Measurements from ENCODE around the gene PIGO. TPM values are rescaled to one million over a fixed set of nuclear protein-coding genes. Genes with fewer than 3 reads are reported as not detected.
A peak's percentile ranks its signal among the peaks of the same experiment; 100 is the strongest.

Gene PIGO
- total RNA-seq, 5 donors from 2014 or later (not counting 1 experiment from before 2014, with no cell fraction given), result 23.0 to 32.1 (median 29.9) TPM

DNA sequence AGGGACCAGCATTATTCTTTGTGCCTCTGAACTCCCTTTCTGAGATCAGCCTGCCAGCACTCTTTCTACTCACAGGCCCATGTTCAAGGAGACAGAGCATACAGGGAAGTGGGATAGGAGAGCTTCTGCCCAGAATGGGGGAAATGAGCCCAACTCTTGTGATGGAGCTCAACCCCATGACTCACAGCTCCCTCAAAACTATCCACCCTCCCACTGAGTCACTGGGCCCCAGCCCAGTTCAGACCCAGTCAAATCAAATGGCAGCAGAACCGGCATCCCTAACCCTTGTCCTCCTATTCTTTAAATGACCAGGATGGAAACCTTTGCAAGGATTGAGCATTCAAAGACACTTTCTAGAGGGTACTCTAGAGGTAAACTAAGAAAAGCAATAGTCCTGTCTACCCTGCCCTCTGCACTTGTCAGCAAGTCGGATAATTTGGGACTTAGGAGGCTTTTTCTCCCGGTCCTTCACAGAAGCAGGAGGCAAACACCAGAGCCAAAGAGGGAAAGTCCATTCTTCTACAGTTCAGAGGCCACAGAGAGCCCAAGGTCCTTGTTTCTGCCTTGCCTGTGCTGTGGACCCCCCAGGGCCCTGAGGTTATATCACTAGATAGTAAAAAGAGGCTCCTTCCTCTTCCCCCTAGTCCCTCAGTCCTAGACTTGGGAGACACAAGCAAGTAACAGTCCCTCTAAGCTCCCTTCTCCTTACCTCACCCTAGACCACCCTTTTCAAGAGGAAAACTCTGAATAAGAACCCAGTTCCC lies 16.0 kb upstream of the PIGO start:
- WGBS (ENCODE audit: insufficient coverage), result no CpG with 5 or more reads among the region's 3 CpGs
- POLR2A ChIA-PET, result interaction anchor here in 1 of 2 donors (1.0 kb wide), 1 partner anchor 9 kb away, joined by 5 read pairs; the partner anchor contains the start of gene STOML2
- CTCF ChIA-PET, result interaction anchor here in 1 of 2 donors (0.8 kb wide), 1 partner anchor 9 kb away, joined by 4 read pairs; the partner anchor contains the start of gene STOML2
- peak overlapping the region; percentile 71 to 79 (median 73) for H3K4me3 Mint-ChIP-seq
- peaks cover 31 to 64% of the 10 kb centered on the region in 2 experiments for H3K4me1 ChIP-seq (ENCODE audit: control insufficient read depth in 1 of 2, extremely low read depth in 1 of 2, insufficient read depth in 2 of 2, low read length in 2 of 2)
- H3K27ac ChIP-seq (ENCODE audit: low read length), result peak overlapping the region; percentile 78
- DNase-seq (no peak), ATAC-seq (replicated peaks in 1 of 4) (no peak)
- no peak overlapping the region for H3K4me3 ChIP-seq (ENCODE audit: control insufficient read depth in 1 of 2, extremely low read depth in 1 of 2, low read length in 1 of 2)
- H3K36me3 Mint-ChIP-seq, result no peaks in the 10 kb centered on the region
- H3K36me3 ChIP-seq (ENCODE audit: control insufficient read depth in 2 of 2, extremely low read depth in 1 of 2, insufficient read depth in 1 of 2, low read length in 1 of 2), result peaks cover 0 to 8% of the 10 kb centered on the region in 2 donors
- H3K9me3 ChIP-seq, result no peaks in the 10 kb centered on the region
- peak overlapping the region; percentile 86 to 94 for H3K27ac Mint-ChIP-seq
- H3K27me3 ChIP-seq (replicated peaks in 1 of 2; ENCODE audit: control insufficient read depth in 2 of 2, extremely low read depth in 1 of 2, insufficient read depth in 2 of 2, low read length in 1 of 2), result no peaks in the 10 kb centered on the region
- H3K4me1 Mint-ChIP-seq, result peaks cover 56 to 62% (median 61%) of the 10 kb centered on the region in 3 donors
- H3K9me3 Mint-ChIP-seq, result no peaks in the 10 kb centered on the region
- H3K27me3 Mint-ChIP-seq, result no peaks in the 10 kb centered on the region

DNA sequence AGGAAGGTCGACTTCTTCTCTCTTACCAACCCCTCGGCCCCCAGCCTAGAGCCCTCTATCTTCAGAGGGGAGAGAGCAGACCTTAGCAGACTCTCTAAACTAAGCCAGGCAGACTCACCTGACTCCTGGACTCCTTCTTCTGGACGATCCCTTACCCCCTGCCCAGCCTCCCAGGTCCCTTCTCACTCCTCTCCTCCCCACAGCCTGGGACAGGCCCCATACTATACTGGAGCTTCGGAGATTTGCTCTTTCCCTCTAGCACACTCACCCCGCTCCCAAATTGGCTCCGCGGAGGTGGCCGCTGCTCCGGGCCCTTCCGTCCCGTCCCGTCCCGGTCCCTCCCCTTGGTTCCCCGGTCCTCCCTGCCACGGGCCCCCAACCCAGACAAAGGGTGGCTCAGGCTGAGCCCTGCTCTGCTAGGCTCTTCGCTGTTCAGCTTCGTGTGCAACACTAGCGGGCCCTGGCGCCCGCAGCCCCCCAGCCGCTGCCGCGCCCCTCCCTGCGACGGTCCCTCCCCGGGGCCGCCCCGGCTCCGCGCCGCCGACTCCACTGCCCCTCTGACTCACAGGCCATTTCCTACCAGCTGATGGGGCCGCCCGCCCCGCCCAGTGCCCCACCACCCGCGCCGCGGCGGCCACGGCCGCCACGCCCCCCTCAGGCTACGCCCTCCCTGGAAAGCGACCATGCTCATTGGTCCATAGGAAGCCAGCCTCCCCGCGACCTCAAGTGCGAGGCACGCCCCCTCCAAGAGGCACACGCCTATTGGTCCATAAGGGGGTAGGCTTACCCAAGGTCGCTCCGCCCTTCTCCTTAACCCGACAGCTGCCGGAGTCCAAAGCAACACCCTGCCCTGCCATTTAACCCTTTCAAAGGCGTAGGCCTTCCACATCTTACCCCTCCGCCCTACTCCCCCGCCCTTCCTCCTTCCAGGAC lies 14.9 kb upstream of the PIGO start:
- H3K9me3 ChIP-seq, result no peaks in the 10 kb centered on the region

DNA sequence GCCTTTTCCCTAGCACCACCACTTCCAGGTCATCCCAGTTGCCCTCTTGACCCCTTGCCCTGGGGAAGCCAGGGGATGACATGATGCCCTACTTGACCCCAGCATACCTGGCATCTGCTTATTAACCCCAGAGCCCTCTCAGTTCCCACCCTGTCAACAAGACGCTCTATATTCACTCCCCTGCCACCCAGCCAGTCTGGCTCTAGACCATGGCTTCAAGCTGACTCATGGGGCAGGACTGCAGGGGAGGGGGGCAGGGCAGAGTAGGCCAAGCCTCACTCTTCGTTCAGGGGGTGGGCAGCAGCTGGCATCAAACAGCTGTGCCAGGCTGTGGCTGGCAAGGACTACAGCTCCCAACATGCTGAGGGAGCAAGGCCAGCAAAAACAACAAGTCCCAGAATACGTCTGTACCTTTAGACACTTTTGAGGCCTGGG lies 14.0 kb upstream of the PIGO start:
- peaks cover 5% of the 10 kb centered on the region for H3K36me3 Mint-ChIP-seq
- H3K27ac Mint-ChIP-seq, result peak overlapping the region in 1 of 2 donors; percentile 86
- peak overlapping the region; percentile 71 to 79 (median 73) for H3K4me3 Mint-ChIP-seq
- Histone ChIP-seq H3K4me3 (ENCODE audit: control insufficient read depth in 1 of 2, extremely low read depth in 1 of 2, low read length in 1 of 2) (peak overlapping the region in 1 of 2 donors; percentile 71), H3K27me3 (replicated peaks in 1 of 2; ENCODE audit: control insufficient read depth in 2 of 2, extremely low read depth in 1 of 2, insufficient read depth in 2 of 2, low read length in 1 of 2) (no peaks in the 10 kb centered on the region), H3K36me3 (ENCODE audit: control insufficient read depth in 2 of 2, extremely low read depth in 1 of 2, insufficient read depth in 1 of 2, low read length in 1 of 2) (peaks cover 5 to 25% of the 10 kb centered on the region in 2 donors), H3K4me1 (ENCODE audit: control insufficient read depth in 1 of 2, extremely low read depth in 1 of 2, insufficient read depth in 2 of 2, low read length in 2 of 2) (peaks cover 26 to 49% of the 10 kb centered on the region in 2 experiments), H3K9me3 (no peaks in the 10 kb centered on the region), H3K27ac (ENCODE audit: low read length) (peak overlapping the region; percentile 60)
- CTCF ChIA-PET, result interaction anchor here in 1 of 2 donors (0.5 kb wide), 1 partner anchor 148 kb away, joined by 3 read pairs; no protein-coding TSS in a partner anchor
- no peaks in the 10 kb centered on the region for H3K27me3 Mint-ChIP-seq
- 100% methylated on average over 1 of the region's 3 CpGs for whole genome bisulfite sequencing (ENCODE audit: insufficient coverage)
- H3K9me3 Mint-ChIP-seq, result no peaks in the 10 kb centered on the region
- peaks cover 38 to 51% (median 48%) of the 10 kb centered on the region in 3 donors for H3K4me1 Mint-ChIP-seq
- DNase-seq (no peak), ATAC-seq (replicated peaks in 1 of 4) (no peak)
- POLR2A ChIA-PET, result no interaction called here

More for the DNA sequence above, 14.9 kb upstream of the PIGO start:
- WGBS (ENCODE audit: insufficient coverage), result 3% methylated on average over 56 of the region's 57 CpGs
- Mint-ChIP-seq H3K27me3 (no peaks in the 10 kb centered on the region), H3K36me3 (no peaks in the 10 kb centered on the region), H3K9me3 (no peaks in the 10 kb centered on the region), H3K27ac (peak overlapping the region; percentile 86 to 94), H3K4me1 (peaks cover 47 to 57% (median 54%) of the 10 kb centered on the region in 3 donors), H3K4me3 (peak overlapping the region; percentile 71 to 79 (median 73))
- no peaks in the 10 kb centered on the region for H3K27me3 ChIP-seq (replicated peaks in 1 of 2; ENCODE audit: control insufficient read depth in 2 of 2, extremely low read depth in 1 of 2, insufficient read depth in 2 of 2, low read length in 1 of 2)
- peaks cover 5 to 18% of the 10 kb centered on the region in 2 donors for H3K36me3 ChIP-seq (ENCODE audit: control insufficient read depth in 2 of 2, extremely low read depth in 1 of 2, insufficient read depth in 1 of 2, low read length in 1 of 2)
- ATAC-seq (replicated peaks in 1 of 4) (peak; percentile 77 to 81 (median 80)), DNase-seq (peak; percentile 87 to 97 (median 95))
- peak overlapping the region; percentile 78 for H3K27ac ChIP-seq (ENCODE audit: low read length)
- ChIA-PET CTCF (interaction anchor here in 1 of 2 donors (0.8 kb wide), 1 partner anchor 8 kb away, joined by 4 read pairs; the partner anchor contains the start of gene STOML2), POLR2A (interaction anchor here in 1 of 2 donors (0.5 kb wide), 1 partner anchor 836 kb away, joined by 4 read pairs; no protein-coding TSS in a partner anchor)
- peak overlapping the region; percentile 61 to 71 for H3K4me3 ChIP-seq (ENCODE audit: control insufficient read depth in 1 of 2, extremely low read depth in 1 of 2, low read length in 1 of 2)
- peaks cover 27 to 56% of the 10 kb centered on the region in 2 experiments for H3K4me1 ChIP-seq (ENCODE audit: control insufficient read depth in 1 of 2, extremely low read depth in 1 of 2, insufficient read depth in 2 of 2, low read length in 2 of 2)

DNA sequence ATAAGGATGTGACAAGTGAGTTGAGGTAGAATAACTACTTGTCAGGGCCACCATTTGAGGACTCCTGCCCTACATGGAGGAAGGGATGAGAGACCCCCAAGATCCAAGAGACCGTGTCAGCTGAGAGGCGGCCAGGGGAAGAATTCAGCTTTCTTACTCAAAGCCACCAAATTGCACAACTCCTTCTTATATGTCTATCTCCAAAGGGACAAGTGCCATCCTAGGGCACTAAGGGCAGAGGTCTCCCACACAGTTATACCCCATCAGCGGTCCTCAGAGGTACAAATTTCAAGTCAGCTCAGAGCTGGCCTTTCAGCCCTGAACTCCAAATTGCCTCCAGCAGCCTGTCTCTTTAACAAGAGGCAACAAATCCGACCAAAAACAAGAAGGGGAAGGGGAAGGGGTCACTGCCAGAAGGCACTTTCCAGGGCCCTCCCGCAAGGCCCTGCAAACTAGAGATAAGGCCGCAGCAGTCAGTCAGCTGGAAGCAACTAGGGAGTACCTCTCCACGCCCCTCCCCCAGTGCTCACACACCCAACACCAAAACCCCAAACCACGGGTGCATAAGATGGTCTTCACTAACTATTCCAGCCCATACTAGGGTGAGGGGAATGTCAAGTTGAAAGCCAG lies 12.7 kb upstream of the PIGO start:
- DNase-seq (no peak), ATAC-seq (replicated peaks in 1 of 4) (no peak)
- no peaks in the 10 kb centered on the region for H3K27me3 Mint-ChIP-seq
- no peaks in the 10 kb centered on the region for H3K9me3 Mint-ChIP-seq
- Histone ChIP-seq H3K9me3 (no peaks in the 10 kb centered on the region), H3K27ac (ENCODE audit: low read length) (no peak overlapping the region), H3K36me3 (ENCODE audit: control insufficient read depth in 2 of 2, extremely low read depth in 1 of 2, insufficient read depth in 1 of 2, low read length in 1 of 2) (peaks cover 5 to 35% of the 10 kb centered on the region in 2 donors), H3K27me3 (replicated peaks in 1 of 2; ENCODE audit: control insufficient read depth in 2 of 2, extremely low read depth in 1 of 2, insufficient read depth in 2 of 2, low read length in 1 of 2) (no peaks in the 10 kb centered on the region), H3K4me1 (ENCODE audit: control insufficient read depth in 1 of 2, extremely low read depth in 1 of 2, insufficient read depth in 2 of 2, low read length in 2 of 2) (peaks cover 14 to 36% of the 10 kb centered on the region in 2 experiments), H3K4me3 (ENCODE audit: control insufficient read depth in 1 of 2, extremely low read depth in 1 of 2, low read length in 1 of 2) (no peak overlapping the region)
- ChIA-PET CTCF (interaction anchor here in 1 of 2 donors (0.6 to 1.4 kb wide), 3 partner anchors 57 to 691 kb away, joined by 3 to 6 read pairs (median 3); no protein-coding TSS in a partner anchor), POLR2A (no interaction called here)
- no peak overlapping the region for H3K4me3 Mint-ChIP-seq
- H3K36me3 Mint-ChIP-seq, result peaks cover 5% of the 10 kb centered on the region
- H3K4me1 Mint-ChIP-seq, result peaks cover 29 to 38% (median 35%) of the 10 kb centered on the region in 3 donors
- no peak overlapping the region for H3K27ac Mint-ChIP-seq
- 13% methylated on average over 1 of the region's 8 CpGs for WGBS (ENCODE audit: insufficient coverage)

DNA sequence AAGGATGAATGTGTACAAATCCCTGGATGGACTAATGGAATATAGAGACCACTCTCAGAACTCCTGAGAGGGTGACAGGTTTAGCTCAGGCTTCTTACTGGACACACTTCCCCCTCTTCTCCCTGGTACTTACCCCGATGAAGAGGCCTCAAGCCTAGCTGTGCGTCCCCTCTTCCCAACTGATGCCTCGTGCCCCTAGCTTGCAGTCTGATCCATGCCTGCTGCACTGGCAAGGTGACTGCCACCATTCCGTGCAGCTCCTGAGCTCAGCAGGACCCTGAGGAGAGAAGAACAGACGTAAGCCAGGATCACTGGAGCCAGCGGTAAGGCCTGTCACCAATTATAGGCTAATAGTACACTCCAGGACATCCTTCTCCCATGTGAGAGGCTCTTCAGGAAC lies 12.1 kb upstream of the PIGO start:
- H3K4me1 Mint-ChIP-seq, result peaks cover 29 to 37% (median 31%) of the 10 kb centered on the region in 3 donors
- Histone ChIP-seq H3K4me1 (ENCODE audit: control insufficient read depth in 1 of 2, extremely low read depth in 1 of 2, insufficient read depth in 2 of 2, low read length in 2 of 2) (peaks cover 10 to 35% of the 10 kb centered on the region in 2 experiments), H3K4me3 (ENCODE audit: control insufficient read depth in 1 of 2, extremely low read depth in 1 of 2, low read length in 1 of 2) (no peak overlapping the region), H3K27me3 (replicated peaks in 1 of 2; ENCODE audit: control insufficient read depth in 2 of 2, extremely low read depth in 1 of 2, insufficient read depth in 2 of 2, low read length in 1 of 2) (no peaks in the 10 kb centered on the region), H3K9me3 (no peaks in the 10 kb centered on the region), H3K27ac (ENCODE audit: low read length) (no peak overlapping the region), H3K36me3 (ENCODE audit: control insufficient read depth in 2 of 2, extremely low read depth in 1 of 2, insufficient read depth in 1 of 2, low read length in 1 of 2) (peaks cover 5 to 35% of the 10 kb centered on the region in 2 donors)
- H3K9me3 Mint-ChIP-seq, result no peaks in the 10 kb centered on the region
- H3K27ac Mint-ChIP-seq, result no peak overlapping the region
- no peak overlapping the region for H3K4me3 Mint-ChIP-seq
- ChIA-PET CTCF (interaction anchor here in 1 of 2 donors (0.6 to 1.4 kb wide), 2 partner anchors 56 to 691 kb away, joined by 3 to 6 read pairs; no protein-coding TSS in a partner anchor), POLR2A (interaction anchor here in 1 of 2 donors (0.6 kb wide), 1 partner anchor 51 kb away, joined by 14 read pairs; no protein-coding TSS in a partner anchor)
- WGBS (ENCODE audit: insufficient coverage), result 98% methylated on average over 5 of the region's 6 CpGs
- ATAC-seq (replicated peaks in 1 of 4), result no peak
- peaks cover 5% of the 10 kb centered on the region for H3K36me3 Mint-ChIP-seq
- no peaks in the 10 kb centered on the region for H3K27me3 Mint-ChIP-seq
- no peak for DNase-seq
